Transverse colon (tissue), 4 donors: ENCODE measurements around the gene KIZ. TPM values are rescaled to one million over a fixed set of nuclear protein-coding genes. Genes with fewer than 3 reads are reported as not detected.

Source experiments
- DNase-seq: peaks from one replicate; pipeline ENCODE4 v3.0.0-alpha.2; 2019
- H3K27ac ChIP-seq, 4 donors: fragments of 200-600 bp; sonication (generic); 2 replicates each; pipeline ENCODE4 v1.5.1; 2016 to 2018; ENCODE audit warnings: inconsistent platforms in 4 of 4
- H3K27me3 ChIP-seq: fragments of 200-600 bp; sonication (generic); 2 replicates; pipeline ENCODE4 v1.5.1; 2017; ENCODE audit warnings: inconsistent platforms
- H3K36me3 ChIP-seq, 4 donors: fragments of 200-600 bp; sonication (generic); 2 replicates each; pipeline ENCODE4 v1.5.1; 2017 to 2019; ENCODE audit warnings: inconsistent platforms in 4 of 4
- H3K4me1 ChIP-seq, 4 donors: fragments of 200-600 bp; sonication (generic); 2 replicates each; pipeline ENCODE4 v1.5.1; 2017 to 2020; ENCODE audit warnings: inconsistent platforms in 4 of 4
- H3K4me3 ChIP-seq, 4 donors: fragments of 200-600 bp; sonication (generic); 1 replicate in 1 of 4; 2 replicates in 3 of 4; pipeline versions ENCODE4 v1.5.1 to v1.6.1; 2017 to 2019; ENCODE audit warnings: inconsistent platforms in 4 of 4
- H3K9me3 ChIP-seq, 2 donors: fragments of 200-600 bp; sonication (generic); 2 replicates each; pipeline ENCODE4 v1.5.1; 2017 to 2019; ENCODE audit warnings: inconsistent platforms in 2 of 2
- EP300 ChIP-seq: sonication (generic); formaldehyde crosslinking; IDR thresholded peaks from one replicate; pipeline ENCODE4 v1.6.1; 2017; ENCODE audit warnings: antibody characterized with exemption, low read depth
- POLR2A ChIP-seq: fragments of 450-650 bp; IDR thresholded peaks from one replicate; pipeline ENCODE4 v1.6.1; 2016; ENCODE audit warnings: antibody characterized with exemption, mild to moderate bottlenecking, moderate library complexity
- POLR2AphosphoS5 ChIP-seq, 3 donors: sonication (generic); formaldehyde crosslinking; IDR thresholded peaks; one replicate each; pipeline ENCODE4 v1.6.1; 2016; ENCODE audit warnings: antibody characterized with exemption in 3 of 3
- WGBS, 2 donors: methylation state at CpG; one replicate each; pipeline ENCODE4 v1.1.5; 2018; ENCODE audit warnings: low coverage in 1 of 2; 5-methylcytosine and 5-hydroxymethylcytosine counted together
- in situ Hi-C, 4 donors: fragments of 200-750 bp; cut with MboI; loops; one replicate each; pipeline versions ENCODE4 v1.15.0 to v1.15.1; 2017; ENCODE audit warnings: low sequenced_read_pairs in 3 of 4, low pct_ligation_motif_present in 1 of 4, low pct_unique_long_range_greater_than_20kb in 1 of 4
- intact Hi-C: fragments of 100-400 bp; cut with DNase I; formaldehyde crosslinking; loops from one replicate; pipeline ENCODE4 v1.15.1; 2023; ENCODE audit warnings: low total_unique reads
- small RNA-seq, 4 donors: library from RNA; depleted of rRNA; stranded (forward); fragments of <200 nt; gene quantifications; one replicate each; pipeline ENCODE3, GENCODE V24; 2016
- total RNA-seq, 4 donors: library from RNA; depleted of rRNA; stranded (reverse); fragments of >200 nt; gene quantifications; one replicate each; pipeline ENCODE4 v1.1.0, GENCODE V29; 2016
- TF ChIP-seq, protein P1 (sequence below), 5 experiments: fragments of 200-600 bp in 3 of 5; fragments of 450-650 bp in 2 of 5; sonication (generic) in 3 of 5; IDR thresholded peaks; 1 replicate in 2 of 5; 2 replicates in 3 of 5; pipeline ENCODE4 v1.5.1; 2016 to 2017; ENCODE audit warnings: antibody characterized with exemption in 5 of 5, inconsistent platforms in 3 of 5, mild to moderate bottlenecking in 2 of 5, moderate library complexity in 1 of 5

The KIZ gene
- total RNA-seq, 4 donors from 2014 or later: 24.3 to 95.9 (median 36.9) TPM

GRCh38 chr20:21288587-21289370, 162.9 kb downstream of the KIZ start:
- peaks cover 23% of the 10 kb centered on the region for H3K27me3 ChIP-seq
- H3K4me3 ChIP-seq: no peak overlapping the region
- in situ Hi-C loops: no loop called here
- no peak overlapping the region for H3K27ac ChIP-seq
- H3K4me1 ChIP-seq: no peaks in the 10 kb centered on the region
- no peak for TF ChIP-seq POLR2A
- TF ChIP-seq, protein P1, sequence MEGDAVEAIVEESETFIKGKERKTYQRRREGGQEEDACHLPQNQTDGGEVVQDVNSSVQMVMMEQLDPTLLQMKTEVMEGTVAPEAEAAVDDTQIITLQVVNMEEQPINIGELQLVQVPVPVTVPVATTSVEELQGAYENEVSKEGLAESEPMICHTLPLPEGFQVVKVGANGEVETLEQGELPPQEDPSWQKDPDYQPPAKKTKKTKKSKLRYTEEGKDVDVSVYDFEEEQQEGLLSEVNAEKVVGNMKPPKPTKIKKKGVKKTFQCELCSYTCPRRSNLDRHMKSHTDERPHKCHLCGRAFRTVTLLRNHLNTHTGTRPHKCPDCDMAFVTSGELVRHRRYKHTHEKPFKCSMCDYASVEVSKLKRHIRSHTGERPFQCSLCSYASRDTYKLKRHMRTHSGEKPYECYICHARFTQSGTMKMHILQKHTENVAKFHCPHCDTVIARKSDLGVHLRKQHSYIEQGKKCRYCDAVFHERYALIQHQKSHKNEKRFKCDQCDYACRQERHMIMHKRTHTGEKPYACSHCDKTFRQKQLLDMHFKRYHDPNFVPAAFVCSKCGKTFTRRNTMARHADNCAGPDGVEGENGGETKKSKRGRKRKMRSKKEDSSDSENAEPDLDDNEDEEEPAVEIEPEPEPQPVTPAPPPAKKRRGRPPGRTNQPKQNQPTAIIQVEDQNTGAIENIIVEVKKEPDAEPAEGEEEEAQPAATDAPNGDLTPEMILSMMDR (IDR thresholded peaks at IDR 0.05): no peak
- no peak for TF ChIP-seq EP300
- no peak for TF ChIP-seq POLR2AphosphoS5 (IDR thresholded peaks at IDR 0.05)
- no peaks in the 10 kb centered on the region for H3K36me3 ChIP-seq
- DNase-seq: no peak
- intact Hi-C loops: no loop called here
- no peaks in the 10 kb centered on the region for H3K9me3 ChIP-seq
- WGBS, 2 donors: 67 to 68% methylated on average over 12 to 14 of the region's 14 CpGs

DNA sequence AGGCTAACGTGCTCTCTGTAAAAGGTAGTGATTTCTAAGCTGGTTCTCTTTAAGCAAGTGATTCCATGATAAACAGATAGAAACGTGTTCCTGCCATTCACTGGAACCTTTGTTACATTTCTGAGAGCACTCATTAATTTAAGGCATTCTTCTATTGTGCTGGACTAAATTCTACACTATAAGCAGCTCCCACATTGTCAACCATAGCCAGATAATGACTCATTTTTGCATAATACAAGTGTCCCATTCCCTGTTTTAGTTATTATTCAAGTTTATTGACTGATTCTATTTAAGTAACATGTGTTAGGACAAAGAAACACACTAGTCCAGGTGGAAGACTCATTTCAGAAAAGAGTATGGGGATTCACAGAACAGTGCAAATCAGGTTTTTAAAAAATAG, 163.8 kb downstream of the KIZ start:
- Histone ChIP-seq H3K27me3 (peaks cover 23% of the 10 kb centered on the region), H3K27ac (no peak overlapping the region), H3K9me3 (no peaks in the 10 kb centered on the region), H3K36me3 (no peaks in the 10 kb centered on the region), H3K4me3 (no peak overlapping the region), H3K4me1 (no peaks in the 10 kb centered on the region)
- no peak for DNase-seq
- in situ Hi-C loops: no loop called here
- TF ChIP-seq POLR2A (no peak), POLR2AphosphoS5 (IDR thresholded peaks at IDR 0.05) (no peak), EP300 (no peak)
- TF ChIP-seq, protein P1 (IDR thresholded peaks at IDR 0.05): no peak
- intact Hi-C loops: no loop called here
- 14 to 20% methylated on average over 2 of the region's 2 CpGs for WGBS, 2 donors

- whole genome bisulfite sequencing, 2 donors: 83% methylated on average over 2 of the region's 2 CpGs; no CpG with 5 or more reads in 1 of the 2 donors
- Histone ChIP-seq H3K27me3 (peaks cover 31% of the 10 kb centered on the region), H3K4me1 (no peaks in the 10 kb centered on the region), H3K4me3 (no peak overlapping the region), H3K9me3 (no peaks in the 10 kb centered on the region), H3K36me3 (no peaks in the 10 kb centered on the region), H3K27ac (no peak overlapping the region)
- in situ Hi-C loops: no loop called here
- intact Hi-C loops: no loop called here
- no peak for DNase-seq
- TF ChIP-seq POLR2A (no peak), EP300 (no peak), POLR2AphosphoS5 (IDR thresholded peaks at IDR 0.05) (no peak)
- TF ChIP-seq, protein P1 (IDR thresholded peaks at IDR 0.05): no peak
Measured at GRCh38 chr20:21291026-21291425, 165.1 kb downstream of the KIZ start.

GRCh38 chr20:21294755-21295154, 168.9 kb downstream of the KIZ start:
- no peaks in the 10 kb centered on the region for H3K36me3 ChIP-seq
- no peaks in the 10 kb centered on the region for H3K9me3 ChIP-seq
- intact Hi-C loops: no loop called here
- in situ Hi-C loops: no loop called here
- H3K4me1 ChIP-seq: no peaks in the 10 kb centered on the region
- WGBS, 2 donors: 74 to 75% methylated on average over 4 to 5 of the region's 5 CpGs
- TF ChIP-seq, protein P1 (IDR thresholded peaks at IDR 0.05): no peak
- TF ChIP-seq EP300 (no peak), POLR2AphosphoS5 (IDR thresholded peaks at IDR 0.05) (no peak), POLR2A (no peak)
- H3K27ac ChIP-seq: no peak overlapping the region
- no peak overlapping the region for H3K4me3 ChIP-seq
- no peak for DNase-seq
- peaks cover 12% of the 10 kb centered on the region for H3K27me3 ChIP-seq

Small RNA genes within 50 kb of the gene (small RNA-seq; reads per million reads assigned to genes)
- gene RNA5SP477: 0 reads per million in 4 donors

Other genes starting within 250 kb of the KIZ start
- gene LINC00237, start 19.7 kb upstream of the KIZ start, total RNA-seq: not detected
- 10 to 100 TPM; 16.1 to 46.4 (median 30.3) TPM for gene XRN2, start 177.2 kb downstream of the KIZ start, total RNA-seq